Effector memory CD4-positive, alpha-beta T cell (primary cell): ENCODE data around the gene ZNF212.

Experiments used
- DNase-seq, 3 donors: peaks; one replicate each; pipeline ENCODE4 v3.0.0-alpha.2; 2020
- H3K27ac ChIP-seq: 2 replicates; pipeline ENCODE4 v1.7.0; 2013; ENCODE audit warnings: mild to moderate bottlenecking, low read length, moderate library complexity; ENCODE audit not compliant: insufficient read depth, poor library complexity, severe bottlenecking
- H3K27me3 ChIP-seq: replicated peaks from 2 replicates; pipeline ENCODE4 v1.7.0; 2013; ENCODE audit warnings: mild to moderate bottlenecking, low read length; ENCODE audit not compliant: insufficient read depth, control insufficient read depth, poor library complexity, severe bottlenecking
- H3K36me3 ChIP-seq: 2 replicates; pipeline ENCODE4 v1.7.0; 2013; ENCODE audit warnings: mild to moderate bottlenecking, low read length, moderate library complexity; ENCODE audit not compliant: control insufficient read depth, insufficient read depth
- H3K4me1 ChIP-seq: 2 replicates; pipeline ENCODE4 v1.7.0; 2013; ENCODE audit warnings: low read length, mild to moderate bottlenecking; ENCODE audit not compliant: control insufficient read depth, insufficient read depth, poor library complexity, severe bottlenecking
- H3K4me3 ChIP-seq: 2 replicates; pipeline ENCODE4 v1.7.0; 2013; ENCODE audit warnings: low read length, low read depth, mild to moderate bottlenecking; ENCODE audit not compliant: insufficient read depth, poor library complexity, severe bottlenecking
- H3K9me3 ChIP-seq: 2 replicates; pipeline ENCODE4 v1.7.0; 2013; ENCODE audit warnings: mild to moderate bottlenecking, low read length, moderate library complexity; ENCODE audit not compliant: control insufficient read depth

Gene ZNF212

DNA sequence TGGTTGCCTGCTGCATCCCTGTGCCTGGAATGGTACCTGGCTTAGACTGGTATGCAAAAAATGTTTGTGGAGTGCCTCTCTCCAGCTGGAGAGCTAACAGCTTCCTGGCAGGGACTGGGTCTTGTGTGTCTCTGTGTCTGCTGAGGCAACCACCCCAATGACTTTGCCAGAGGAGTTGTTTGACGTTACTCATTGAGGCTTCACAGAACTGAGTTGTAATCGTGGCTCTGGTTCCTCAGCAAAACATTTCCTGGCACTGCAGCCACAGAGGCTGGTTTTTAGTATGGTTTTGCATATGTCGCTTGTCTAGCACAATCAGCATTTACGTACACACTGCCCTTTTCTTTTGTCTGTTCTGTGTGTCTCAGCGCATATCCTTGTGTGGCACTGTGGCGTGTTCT lies 36.6 kb upstream of the ZNF212 start:
- Histone ChIP-seq H3K4me3 (no peak overlapping the region), H3K36me3 (peaks cover 58% of the 10 kb centered on the region), H3K27ac (no peak overlapping the region), H3K27me3 (no peaks in the 10 kb centered on the region), H3K9me3 (no peaks in the 10 kb centered on the region), H3K4me1 (no peaks in the 10 kb centered on the region)
- DNase-seq, result no peak

GRCh38 chr7:149205690-149206381 lies 33.6 kb upstream of the ZNF212 start:
- no peak overlapping the region for H3K4me3 ChIP-seq
- no peak overlapping the region for H3K27ac ChIP-seq

DNA sequence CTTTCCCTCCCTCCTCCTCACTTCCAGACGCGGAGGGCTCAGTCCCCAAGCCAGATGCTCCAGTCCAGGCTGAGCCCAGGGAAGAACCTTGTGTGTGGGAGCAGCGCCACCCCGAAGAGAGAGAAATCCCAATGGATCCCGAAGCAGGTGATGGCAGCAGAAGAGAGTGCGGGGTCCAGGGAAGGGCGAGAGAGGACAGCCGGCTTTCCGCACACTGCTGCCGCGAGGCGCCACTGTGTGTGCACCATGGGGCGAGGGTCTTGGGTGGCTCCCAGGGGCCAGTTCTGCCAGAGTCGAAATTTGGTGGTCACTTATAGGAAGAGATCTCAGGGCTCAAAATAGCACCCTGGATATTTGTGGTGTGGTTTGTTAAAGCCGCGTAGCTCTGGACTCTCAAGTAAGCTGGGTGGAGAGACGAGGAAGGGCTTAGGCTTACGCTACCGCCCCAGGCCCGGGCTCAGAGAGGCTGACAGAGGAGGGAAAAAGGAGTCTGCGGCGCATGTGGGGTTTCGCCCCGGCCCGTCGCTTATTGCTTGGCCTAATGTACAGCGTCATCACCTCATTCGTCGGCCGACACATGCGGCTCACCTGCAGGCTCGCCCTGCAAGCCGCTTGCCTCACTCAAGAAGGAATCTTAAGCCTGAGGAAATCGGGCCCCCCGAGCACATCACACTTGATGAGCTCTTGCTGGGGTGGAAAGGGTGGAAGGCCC lies 32.0 kb upstream of the ZNF212 start:
- H3K4me1 ChIP-seq, result no peaks in the 10 kb centered on the region
- no peak overlapping the region for H3K4me3 ChIP-seq
- no peaks in the 10 kb centered on the region for H3K27me3 ChIP-seq
- no peak for DNase-seq
- peaks cover 56% of the 10 kb centered on the region for H3K36me3 ChIP-seq
- H3K9me3 ChIP-seq, result no peaks in the 10 kb centered on the region
- H3K27ac ChIP-seq, result no peak overlapping the region

More at GRCh38 chr7:149205690-149206381, 33.6 kb upstream of the ZNF212 start:
- Histone ChIP-seq H3K9me3 (no peaks in the 10 kb centered on the region), H3K27me3 (no peaks in the 10 kb centered on the region), H3K36me3 (peaks cover 48% of the 10 kb centered on the region), H3K4me1 (no peaks in the 10 kb centered on the region)
- DNase-seq, result no peak

DNA sequence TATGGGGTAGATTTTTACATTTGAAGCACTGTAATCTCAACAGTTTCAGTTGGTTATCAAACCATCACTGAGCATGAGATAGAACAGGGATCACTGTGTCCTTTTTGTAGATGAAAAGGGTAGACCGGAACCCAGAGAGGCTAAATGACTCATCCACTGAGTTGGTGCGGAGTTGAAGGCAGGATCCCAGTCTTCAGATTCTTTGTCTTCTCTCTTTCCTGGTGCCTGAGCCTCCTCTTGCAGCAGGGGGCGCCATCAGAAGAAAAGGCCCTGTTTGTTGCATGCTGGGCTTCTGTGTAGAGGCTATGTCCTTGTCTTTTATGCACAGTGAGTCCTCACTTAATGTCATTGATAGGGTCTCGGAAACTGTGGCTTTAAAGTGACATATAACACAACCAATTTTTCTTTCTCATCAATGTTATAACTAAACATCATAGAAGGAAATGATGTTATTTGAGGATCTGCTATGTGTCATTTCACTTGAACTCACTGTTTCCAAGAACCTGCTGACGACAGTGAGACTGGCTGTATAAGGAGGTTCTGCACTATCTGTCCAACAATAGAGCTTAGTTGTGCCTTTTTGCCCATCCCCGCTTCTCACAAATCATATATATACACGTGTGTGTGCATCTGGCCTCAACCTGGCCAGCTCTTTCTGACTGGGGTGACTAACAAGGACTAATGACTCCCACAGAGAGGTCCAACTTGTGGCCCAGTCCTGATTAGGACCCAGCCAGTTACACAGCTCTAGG lies 29.8 kb upstream of the ZNF212 start:
- Histone ChIP-seq H3K4me1 (no peaks in the 10 kb centered on the region), H3K9me3 (no peaks in the 10 kb centered on the region), H3K4me3 (no peak overlapping the region), H3K27ac (no peak overlapping the region), H3K27me3 (no peaks in the 10 kb centered on the region), H3K36me3 (peaks cover 64% of the 10 kb centered on the region)
- DNase-seq, result peak; percentile 12 to 40 (median 36)

- DNase-seq, result no peak
- Histone ChIP-seq H3K36me3 (peaks cover 69% of the 10 kb centered on the region), H3K4me3 (no peak overlapping the region), H3K9me3 (no peaks in the 10 kb centered on the region), H3K27ac (no peak overlapping the region), H3K4me1 (no peaks in the 10 kb centered on the region), H3K27me3 (no peaks in the 10 kb centered on the region)
These were observed 28.9 kb upstream of the ZNF212 start for GRCh38 chr7:149210551-149210950.

DNA sequence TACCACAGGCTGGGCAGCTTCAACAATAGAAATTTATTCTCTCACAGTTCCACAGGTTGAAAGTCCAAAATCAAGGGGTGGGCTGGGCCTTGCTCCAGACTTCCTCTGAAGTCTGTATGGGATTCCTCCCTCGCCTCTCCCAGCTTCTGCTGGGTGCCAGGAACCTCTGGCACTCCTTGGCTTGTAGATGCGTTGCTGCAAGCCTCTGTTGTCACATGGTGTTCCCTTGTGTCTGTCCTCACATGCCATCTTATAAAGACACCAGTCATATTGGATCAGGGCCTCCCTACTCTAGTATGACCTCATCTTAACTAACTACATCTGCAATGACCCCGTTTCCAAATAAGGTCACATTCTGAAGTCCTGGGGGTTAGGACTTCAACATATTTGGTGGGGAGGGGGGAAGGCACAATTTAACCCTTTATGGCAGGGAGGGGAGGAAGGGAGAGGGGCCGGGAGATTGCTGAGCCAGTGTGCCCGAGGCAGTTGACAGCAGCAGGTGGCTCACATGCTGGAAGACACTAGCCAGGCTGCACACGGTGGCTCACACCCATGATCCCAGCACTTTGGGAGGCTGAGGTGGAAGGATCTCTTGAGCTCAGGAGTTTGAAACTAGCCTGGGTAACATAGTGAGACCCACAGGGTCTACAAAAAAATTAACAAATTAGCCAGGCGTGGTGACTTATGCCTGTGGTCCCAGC lies 25.3 kb upstream of the ZNF212 start:
- peaks cover 60% of the 10 kb centered on the region for H3K36me3 ChIP-seq
- H3K4me3 ChIP-seq, result no peak overlapping the region
- no peak overlapping the region for H3K27ac ChIP-seq
- no peaks in the 10 kb centered on the region for H3K9me3 ChIP-seq
- no peak for DNase-seq
- no peaks in the 10 kb centered on the region for H3K27me3 ChIP-seq
- H3K4me1 ChIP-seq, result no peaks in the 10 kb centered on the region

DNA sequence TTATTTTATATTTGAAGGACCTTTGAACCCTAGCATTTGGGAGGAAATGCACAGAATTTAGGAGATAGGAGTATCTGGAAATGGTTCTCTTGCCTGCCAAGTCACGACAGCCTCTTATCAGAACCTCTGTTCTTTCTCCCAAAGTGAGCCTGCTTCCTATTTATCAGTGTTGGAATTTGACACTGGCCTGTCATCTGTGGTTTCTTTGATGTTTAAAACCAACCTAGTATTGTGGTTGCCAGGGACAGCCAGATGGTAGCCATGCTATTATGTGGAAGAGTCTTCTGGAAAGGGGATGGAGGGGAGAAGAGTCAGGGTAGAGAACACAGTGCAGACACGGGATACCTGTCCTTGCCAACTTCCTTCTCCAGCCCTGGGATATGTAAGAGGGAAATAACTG lies 23.0 kb upstream of the ZNF212 start:
- Histone ChIP-seq H3K36me3 (peaks cover 66% of the 10 kb centered on the region), H3K4me3 (no peak overlapping the region)

GRCh38 chr7:149217570-149217969 lies 21.9 kb upstream of the ZNF212 start:
- no peak for DNase-seq
- H3K9me3 ChIP-seq, result no peaks in the 10 kb centered on the region
- H3K4me3 ChIP-seq, result no peak overlapping the region
- no peaks in the 10 kb centered on the region for H3K4me1 ChIP-seq
- no peaks in the 10 kb centered on the region for H3K27me3 ChIP-seq
- peaks cover 59% of the 10 kb centered on the region for H3K36me3 ChIP-seq
- no peak overlapping the region for H3K27ac ChIP-seq

More for the DNA sequence above, 23.0 kb upstream of the ZNF212 start:
- no peaks in the 10 kb centered on the region for H3K27me3 ChIP-seq
- H3K9me3 ChIP-seq, result no peaks in the 10 kb centered on the region
- H3K27ac ChIP-seq, result no peak overlapping the region
- DNase-seq, result no peak
- no peaks in the 10 kb centered on the region for H3K4me1 ChIP-seq

DNA sequence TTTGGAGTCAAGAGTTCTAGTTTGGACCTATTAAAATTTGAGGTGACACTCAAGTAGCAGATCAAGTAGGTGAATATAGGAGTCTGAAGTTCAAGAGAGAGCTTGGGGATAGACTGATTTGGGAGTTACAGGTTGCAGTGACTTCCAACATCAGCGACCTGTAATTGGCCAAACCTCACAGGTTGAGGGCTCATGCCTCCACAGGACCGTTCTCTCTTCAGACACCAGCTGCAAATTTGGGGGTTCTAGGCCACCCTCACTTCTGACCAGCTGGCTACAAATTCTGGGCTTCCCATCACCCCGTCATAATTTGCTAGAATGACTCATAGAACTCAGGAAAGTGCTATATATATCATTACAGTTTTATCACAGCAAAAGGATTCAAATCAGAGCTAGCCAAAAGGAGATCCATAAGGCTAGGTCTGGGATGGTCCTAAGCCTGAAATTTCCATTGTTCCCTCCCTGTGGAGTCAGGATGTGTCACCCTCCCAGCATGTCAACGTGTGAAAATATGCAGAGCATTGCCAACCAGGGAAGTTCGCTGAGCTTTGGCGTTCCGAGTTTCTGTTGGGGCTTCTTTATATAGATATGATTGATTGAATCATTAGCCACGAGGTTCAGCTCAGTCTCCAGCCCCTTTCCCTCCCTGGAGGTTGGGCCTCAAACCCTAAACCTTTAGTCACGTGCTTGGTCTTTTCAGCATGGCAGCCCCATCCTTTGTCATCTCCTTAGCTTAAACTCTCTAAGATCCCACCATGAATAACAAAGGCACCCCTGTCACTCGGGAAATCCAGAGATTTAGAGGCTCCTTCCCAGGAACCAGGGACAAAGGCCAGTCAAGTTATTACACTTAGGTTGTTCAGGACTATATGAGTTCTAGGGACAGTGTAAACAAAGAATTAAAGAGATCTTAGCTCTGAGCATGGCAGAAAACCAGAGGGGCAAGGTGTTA lies 20.7 kb upstream of the ZNF212 start:
- peaks cover 47% of the 10 kb centered on the region for H3K36me3 ChIP-seq
- H3K27me3 ChIP-seq, result no peaks in the 10 kb centered on the region
- no peak overlapping the region for H3K4me3 ChIP-seq
- DNase-seq, result no peak
- H3K4me1 ChIP-seq, result no peaks in the 10 kb centered on the region
- H3K9me3 ChIP-seq, result no peaks in the 10 kb centered on the region
- no peak overlapping the region for H3K27ac ChIP-seq
